ENCODE measurements around the gene HIVEP1.
"Not testable (repeated sequence)": the region's sequence is repeated elsewhere in the genome, so short reads cannot be mapped to it uniquely, and the experiment has no call there.

Gene HIVEP1

DNA sequence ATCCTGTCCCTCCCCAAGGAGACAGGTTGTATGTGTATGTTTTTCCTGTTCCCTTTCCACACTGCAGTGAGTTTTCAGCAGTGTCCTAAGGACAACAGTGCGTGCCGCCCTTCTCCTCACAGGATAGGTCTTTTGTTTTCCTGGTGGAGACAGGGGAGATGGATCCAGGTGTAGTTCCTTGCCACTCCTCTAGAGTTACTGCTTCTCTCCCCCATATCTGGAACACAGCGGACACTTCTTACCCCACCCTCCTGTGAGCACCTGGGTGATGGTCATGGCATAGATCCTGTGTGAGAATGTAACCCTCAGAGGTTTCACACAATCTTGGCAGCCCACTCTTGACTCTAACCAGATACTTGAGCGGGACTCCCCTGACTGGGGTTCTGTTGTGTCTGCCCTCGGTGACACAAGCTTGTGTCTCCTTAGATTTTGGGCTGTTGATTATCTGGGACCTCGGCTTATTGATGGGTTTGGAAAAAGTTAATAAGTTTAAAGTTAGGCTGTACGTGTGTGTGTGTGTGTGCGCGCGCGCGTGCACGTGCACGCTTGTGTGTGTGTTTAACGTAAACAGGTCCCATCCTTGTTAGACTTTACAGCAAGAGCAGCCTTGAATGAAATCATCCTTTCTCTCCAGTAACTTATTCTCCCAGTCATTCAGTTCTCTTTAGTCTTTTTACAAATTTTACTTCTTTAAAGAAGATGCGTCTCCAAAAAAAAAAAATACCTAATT, 146.7 kb downstream of the HIVEP1 start:
- DNase-seq (no peak), ATAC-seq (no peak)

DNA sequence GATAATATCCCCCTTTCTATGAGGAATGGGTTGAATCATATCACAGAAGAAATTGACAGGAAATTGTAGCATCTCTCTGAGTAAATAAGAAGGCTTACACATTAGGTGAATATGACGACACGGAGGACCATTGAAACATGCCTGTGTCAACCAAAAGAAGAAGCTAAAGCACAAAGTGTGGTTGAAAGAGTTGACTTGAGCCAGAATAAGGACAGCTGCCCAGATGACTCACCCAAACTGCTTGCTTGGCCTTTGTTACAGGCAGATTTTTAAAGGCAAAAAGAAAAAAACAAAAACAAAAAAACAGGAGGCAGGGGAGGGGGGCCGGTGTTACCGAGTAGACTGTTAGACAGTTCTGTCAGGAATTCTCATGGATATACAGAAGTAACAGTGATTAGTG, 148.2 kb downstream of the HIVEP1 start:
- DNase-seq (no peak), ATAC-seq (no peak)

DNA sequence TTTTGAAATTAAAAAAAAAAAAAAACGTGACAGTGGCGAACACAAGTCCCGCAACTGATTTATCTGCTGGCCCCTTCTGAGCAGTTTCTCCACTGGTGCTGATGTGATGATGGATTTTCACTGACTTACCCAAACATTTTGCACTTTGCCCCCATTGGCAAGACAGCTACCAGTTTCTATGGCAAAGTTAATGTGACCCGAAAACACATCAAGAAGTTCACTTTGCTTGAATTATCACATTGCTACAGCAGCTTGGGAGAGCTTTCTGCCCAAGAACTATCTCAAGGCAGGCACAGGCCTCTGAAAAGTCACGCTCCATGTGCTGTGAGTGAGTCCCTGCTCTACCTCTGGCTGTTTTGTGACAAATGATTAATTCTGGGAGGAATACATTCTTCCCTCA, 150.1 kb downstream of the HIVEP1 start:
- DNase-seq (no peak), ATAC-seq (no peak)

DNA sequence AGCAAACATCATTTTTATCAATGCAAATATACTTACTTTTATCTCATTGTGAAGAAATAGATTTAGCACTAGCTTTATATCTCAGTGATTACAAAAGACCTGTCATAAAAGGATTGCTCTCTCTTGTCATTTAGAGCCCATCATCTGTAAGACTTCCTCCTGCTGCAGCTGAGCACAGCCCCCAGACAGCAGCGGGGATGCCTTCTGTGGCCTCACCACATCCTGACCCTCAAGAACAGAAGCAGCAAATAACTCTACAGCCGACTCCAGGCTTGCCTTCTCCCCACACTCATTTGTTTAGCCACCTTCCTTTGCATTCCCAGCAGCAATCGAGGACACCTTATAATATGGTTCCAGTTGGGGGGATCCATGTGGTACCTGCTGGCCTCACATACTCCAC, 151.0 kb downstream of the HIVEP1 start:
- DNase-seq: peak; percentile 18
- peak; percentile 57 for ATAC-seq

DNA sequence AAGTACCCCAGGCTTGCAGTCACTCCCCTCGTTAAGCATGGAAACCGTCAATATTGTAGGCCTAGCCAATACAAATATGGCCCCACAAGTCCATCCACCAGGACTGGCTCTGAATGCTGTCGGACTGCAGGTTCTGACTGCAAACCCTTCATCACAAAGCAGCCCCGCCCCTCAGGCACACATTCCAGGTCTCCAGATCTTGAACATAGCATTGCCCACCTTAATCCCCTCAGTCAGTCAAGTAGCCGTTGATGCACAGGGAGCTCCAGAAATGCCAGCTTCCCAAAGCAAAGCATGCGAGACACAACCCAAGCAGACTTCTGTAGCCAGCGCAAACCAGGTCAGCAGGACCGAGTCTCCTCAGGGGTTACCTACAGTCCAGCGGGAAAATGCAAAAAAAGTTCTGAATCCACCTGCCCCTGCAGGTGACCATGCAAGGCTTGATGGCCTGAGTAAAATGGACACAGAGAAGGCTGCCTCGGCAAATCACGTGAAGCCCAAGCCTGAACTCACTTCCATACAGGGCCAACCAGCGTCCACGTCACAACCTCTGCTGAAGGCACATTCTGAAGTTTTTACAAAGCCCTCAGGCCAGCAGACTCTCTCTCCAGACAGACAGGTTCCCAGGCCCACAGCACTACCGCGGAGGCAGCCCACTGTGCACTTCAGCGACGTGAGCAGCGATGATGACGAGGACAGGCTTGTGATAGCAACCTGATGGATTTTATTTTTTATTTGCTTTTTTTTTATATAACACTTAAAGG, 151.8 kb downstream of the HIVEP1 start:
- DNase-seq (no peak), ATAC-seq (no peak)

DNA sequence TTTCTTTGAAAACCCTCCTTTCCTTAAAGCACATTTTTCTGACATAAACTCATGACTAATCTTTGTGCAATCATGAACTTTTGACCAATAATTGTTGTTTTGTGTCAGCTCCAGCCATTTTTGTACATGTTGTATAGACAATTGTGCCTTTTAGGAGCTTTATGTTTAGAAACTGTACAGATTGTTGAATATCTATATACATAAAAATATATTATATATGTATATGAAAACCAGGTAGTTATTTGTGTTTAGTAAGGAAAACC, 152.3 kb downstream of the HIVEP1 start:
- DNase-seq: no peak
- ATAC-seq: no peak

DNA sequence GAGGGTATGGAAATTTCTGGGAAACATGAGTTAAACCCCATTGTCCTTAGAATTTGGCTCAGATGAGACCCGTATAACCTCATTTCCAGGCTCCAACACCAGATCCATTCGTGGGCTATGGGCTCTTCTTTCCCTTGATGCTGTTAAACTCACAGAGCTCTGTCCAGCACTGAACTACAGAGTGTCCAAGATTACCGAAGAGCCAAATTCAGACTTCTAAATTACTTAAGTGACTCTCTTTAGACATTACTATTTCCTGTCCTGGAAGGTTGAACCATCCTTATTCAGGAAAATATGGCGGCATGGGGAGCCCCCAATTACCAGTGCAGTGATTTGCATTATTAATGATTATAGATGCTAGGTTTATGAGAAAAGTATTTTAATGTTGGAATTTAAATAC, 153.2 kb downstream of the HIVEP1 start:
- ATAC-seq: no peak
- no peak for DNase-seq

DNA sequence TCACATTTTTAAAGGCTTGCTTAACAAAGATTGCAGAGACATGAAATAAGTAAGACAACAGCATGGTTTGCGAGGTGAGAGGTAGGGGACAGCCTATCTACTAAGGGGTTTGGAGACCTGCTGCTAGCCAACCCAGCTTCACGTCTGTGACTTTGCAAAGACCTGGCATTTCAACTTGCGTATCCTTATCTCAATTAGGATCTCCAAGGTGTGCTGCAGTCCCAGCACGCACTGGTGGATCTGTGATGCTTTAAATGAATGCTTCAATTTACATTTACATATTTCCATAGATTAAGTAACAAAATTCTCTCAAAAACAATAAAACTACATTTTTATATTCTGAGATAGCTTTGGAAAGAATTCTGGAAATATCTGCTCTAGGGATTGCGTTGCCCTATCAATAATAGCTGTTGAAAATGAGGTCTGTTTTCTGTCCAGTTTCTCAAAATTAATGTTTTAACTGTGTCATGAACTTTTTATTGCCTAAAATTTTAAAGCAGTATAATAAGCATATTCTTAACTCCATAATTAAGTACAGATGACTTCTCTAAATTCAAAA, 153.7 kb downstream of the HIVEP1 start:
- ATAC-seq (no peak), DNase-seq (no peak)

DNA sequence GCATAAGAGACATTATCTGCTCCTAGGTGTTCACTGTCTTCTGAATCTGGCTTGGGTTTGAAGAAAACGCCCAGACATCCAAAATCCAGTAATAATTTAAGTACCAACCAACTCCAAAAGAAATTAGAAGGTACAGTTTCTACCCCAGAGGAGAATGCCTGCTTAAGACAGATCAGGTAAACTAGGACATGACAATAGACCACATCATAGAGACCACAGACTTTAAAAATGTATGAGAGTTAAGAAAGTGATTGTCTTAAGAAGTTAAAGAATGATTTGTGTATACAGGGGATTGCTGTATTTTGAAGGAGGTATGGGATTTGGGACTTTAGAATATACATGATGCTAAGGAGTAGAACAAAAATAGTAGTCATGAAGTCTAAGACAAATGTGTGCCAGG, 157.3 kb downstream of the HIVEP1 start:
- ATAC-seq: no peak

DNA sequence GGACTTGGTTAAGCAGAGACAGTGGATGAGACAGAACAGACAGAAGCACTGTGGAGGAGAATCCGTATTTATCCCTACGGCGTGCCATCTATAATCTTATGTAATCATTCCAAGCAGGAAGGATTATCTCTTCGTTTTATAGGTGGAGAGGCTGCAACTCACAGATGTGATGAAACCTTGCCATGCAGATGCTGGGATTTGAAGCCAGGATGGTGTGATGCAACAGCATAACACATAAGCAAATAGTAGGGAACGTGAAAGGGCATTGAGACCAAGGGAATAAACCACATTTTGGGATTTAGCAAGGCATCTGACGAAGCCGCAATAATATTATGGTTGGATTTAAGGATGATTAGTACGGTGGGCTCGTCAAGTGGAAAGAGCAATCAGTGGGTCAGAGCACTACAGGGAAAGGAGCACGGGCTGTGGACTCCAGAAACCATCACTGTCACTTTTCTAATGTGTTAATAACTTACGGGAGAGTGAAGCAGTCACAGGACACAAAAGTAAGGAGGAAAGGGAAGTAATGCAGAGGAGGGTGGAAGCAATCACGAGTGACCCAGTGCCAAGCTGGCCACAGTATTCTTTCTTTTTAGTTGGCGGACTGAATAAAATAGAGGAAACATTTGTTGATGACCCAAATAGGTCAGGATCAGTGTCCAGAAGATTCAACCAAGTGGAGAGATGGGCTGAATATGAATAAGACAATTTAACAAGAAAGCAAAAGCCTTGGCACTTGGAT, 158.4 kb downstream of the HIVEP1 start:
- DNase-seq: no peak
- ATAC-seq: no peak

More for the DNA sequence above, 157.3 kb downstream of the HIVEP1 start:
- DNase-seq: no peak

DNA sequence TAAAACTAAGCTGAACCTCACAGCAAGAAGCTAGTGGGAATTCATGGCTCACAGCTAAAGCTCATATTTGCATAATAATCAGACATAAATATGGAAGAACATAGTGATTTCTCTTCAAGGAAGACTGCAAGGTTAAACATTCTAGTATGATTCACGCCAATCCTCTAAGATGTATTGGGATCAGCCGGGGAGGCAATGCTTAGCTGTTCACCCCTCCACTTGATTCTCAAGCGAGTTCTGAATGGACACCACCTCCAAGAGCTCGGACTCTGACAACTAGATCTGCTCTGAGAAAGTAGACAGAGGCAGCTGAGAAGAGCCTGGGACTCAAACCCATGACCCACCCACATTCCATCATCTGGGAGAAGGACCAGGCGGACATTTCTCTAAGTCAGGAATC, 159.6 kb downstream of the HIVEP1 start:
- ATAC-seq: no peak
- no peak for DNase-seq

DNA sequence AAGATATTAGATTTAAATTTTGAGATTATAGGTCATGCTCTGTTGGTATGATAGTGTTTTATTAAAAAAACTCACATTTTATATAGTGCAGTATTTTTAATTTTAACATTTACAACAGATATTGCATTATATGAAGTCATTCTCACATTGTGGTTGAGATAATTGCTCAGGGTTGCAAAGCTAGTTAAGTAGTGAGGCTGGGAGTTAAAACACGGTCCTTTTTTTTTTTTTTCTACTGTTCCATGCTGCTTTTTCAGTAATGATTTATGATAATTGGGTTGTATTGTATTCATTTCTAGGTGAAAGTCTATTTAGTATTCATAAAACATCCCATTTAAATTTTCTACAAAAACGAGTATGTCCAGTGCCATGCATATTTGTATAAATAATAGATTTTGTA, 160.5 kb downstream of the HIVEP1 start:
- DNase-seq (no peak), ATAC-seq (no peak)

DNA sequence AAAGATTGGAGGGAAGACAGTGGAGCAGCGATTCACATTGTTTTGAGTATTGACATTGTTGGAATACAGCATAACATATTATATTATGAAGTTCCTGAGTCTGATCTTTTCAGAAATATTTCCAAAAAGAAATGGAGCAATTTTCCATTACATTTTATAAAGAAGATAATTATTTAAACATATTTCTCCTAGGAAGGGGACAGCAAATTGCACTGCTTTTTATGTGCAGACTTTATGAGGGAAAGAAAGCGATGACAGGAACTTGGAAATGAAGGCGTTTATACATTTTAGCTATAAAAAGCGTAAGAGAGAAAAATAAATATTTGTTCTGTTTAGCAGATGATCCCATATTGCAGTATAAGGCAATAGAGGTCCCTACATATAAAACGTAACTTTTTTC, 161.1 kb downstream of the HIVEP1 start:
- ATAC-seq: no peak
- no peak for DNase-seq

DNA sequence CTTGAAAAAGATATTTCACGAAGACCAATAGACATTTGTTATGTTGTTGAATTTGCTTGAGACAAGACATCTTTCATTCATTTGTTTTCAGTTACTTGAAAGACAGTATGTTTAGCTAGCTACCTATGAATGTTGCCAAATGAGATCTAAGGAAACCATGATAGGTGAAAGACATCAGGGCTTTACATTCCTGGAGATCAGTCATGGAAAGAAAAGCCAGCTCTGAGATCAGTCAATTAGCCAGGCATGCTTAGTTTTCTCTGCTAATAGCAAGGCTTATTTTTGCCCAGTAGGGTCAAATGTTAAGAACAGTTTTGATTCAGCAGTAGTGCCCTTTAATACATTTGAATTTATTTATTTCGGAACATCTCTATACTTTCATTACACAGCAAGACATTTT, 161.5 kb downstream of the HIVEP1 start:
- ATAC-seq (no peak), DNase-seq (no peak)

DNA sequence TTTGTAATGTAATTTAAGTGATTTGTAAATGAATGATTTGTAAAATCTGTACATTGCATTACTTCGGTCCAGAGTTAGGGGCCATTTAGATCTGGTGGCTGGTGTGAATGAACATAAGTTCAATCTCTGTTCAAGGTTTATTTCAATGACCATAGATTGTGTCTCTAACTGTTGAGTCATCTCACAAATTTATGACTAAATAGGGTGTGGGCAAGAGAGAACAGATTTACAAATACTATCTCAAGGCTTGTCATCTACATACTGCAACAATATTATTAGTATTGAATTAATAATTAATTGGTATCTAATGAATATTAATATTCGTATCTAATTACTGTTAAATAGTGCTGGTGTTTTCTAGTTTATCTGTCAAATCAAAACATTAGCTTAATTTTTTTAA, 162.8 kb downstream of the HIVEP1 start:
- ATAC-seq (no peak), DNase-seq (no peak)

DNA sequence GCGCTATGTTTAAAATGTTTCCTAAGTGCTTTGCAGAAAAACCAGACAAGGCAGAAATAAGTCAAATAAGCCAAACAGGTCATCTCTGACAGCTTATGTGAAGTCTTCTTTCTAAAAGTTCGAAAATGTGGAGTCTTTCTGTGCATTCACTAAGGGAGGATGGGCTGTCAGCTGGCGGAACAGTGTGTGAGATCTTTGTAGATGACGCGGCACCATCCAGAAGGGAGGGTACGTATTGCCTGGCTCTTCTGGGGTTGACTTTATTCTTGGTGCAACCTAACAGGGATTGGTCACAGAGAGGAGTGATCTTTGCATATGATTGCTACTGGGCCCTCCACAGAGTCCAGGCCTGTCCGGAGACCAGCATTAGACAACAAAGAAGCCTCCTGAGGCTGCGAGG, 163.5 kb downstream of the HIVEP1 start:
- ATAC-seq (no peak), DNase-seq (no peak)

DNA sequence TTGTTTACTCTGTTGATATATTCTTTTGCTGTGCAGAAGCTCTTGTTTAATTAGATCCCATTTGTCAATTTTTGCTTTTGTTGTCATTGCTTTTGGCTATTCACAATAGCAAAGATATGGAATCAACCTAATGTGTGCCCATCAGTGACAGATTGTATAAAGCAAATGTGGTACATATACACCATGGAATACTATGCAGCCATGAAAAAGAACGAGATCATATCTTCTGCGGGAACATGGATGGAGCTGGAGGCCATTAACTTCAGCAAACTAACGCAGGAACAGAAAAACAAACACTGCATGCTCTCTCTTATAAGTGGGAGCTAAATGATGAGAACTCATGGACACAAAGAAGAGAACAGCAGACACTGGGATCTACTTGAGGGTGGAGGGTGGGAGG, 164.7 kb downstream of the HIVEP1 start:
- not testable (repeated sequence) for ATAC-seq

DNA sequence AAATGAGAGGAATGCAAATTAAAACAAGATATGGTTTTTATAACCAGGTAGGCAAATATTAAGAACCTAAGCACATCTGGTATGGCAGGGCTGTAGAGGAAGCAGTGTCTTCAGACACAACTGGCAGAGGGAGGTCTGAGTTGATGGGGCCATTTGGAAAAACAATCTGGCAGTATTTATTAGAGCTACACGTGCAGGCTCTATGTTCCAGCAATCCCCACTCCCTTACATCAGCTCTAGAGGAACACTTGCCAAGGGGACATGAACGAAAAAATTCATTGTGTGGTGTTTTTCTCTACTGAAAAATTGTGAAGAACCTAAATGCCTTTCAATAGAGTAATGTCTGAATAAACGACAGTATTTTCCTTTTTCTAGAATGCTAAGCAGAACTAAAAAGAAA, 166.4 kb downstream of the HIVEP1 start:
- DNase-seq: no peak
- no peak for ATAC-seq

More for the DNA sequence above, 164.7 kb downstream of the HIVEP1 start:
- DNase-seq: not testable (repeated sequence)

DNA sequence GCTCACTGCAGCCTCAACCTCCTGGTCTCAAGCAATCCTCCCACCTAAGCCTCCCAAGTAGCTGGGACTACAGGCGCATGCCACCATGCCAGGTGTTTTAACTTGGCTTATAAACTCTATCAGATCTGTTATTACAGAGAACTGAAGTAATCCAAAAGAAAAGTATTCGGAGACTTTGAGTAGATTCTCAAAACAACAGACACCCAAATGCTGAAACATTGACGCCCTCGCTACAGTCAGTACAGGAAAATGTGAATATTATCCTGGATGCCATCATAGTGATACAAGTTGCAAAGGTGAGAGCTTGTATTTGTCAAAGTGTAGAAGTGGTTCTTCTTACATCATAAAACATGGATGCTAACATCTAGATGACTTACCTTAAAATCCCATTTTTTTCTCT, 169.4 kb downstream of the HIVEP1 start:
- no peak for DNase-seq

DNA sequence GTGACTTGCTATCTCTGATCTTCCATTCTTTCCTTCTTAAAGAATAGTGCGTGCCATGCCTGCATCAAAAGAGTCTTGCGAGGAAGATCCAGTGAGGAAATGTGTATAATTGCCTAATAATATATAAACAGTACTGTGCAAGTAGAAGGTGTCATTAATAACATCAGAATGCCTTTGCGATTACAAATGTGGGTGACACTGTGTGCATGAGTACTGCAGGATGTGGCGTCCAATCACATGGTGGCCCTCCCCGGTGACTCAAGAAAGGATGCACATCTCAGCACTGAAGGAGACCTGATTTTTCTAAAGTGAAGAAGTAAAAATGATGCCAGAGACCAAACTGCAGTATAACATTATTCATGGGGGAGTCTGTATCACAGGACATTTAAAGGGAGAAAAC, 170.6 kb downstream of the HIVEP1 start:
- no peak for DNase-seq
- ATAC-seq: no peak

More for the DNA sequence above, 169.4 kb downstream of the HIVEP1 start:
- ATAC-seq: no peak

DNA sequence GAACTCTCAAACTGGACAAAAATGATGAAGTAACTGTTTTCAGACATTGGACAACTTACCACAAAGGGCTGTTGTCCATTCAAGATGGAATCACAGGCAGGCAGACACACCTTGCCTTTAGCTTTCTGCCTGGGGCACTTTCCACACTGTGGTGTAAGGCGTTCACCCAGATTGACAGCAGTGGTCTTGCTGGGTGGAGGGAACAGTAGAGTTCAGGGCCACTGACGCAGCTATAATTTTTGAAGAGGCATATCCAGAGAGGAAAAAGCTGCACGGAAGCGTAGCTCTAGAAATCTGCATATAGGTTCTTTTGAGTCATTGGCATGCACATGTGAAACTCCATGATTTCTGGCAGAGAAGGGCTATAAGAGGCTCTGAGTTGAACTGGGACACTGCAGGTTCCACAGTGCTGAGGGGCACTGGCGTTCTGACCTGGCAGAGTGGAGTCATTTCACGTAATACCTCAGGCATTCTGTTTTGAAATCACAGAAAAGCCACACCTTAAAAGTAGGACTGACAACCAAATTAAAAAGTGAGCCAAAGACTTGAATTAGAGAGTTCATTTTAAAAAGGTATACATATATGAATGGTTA, 173.1 kb downstream of the HIVEP1 start:
- ATAC-seq (no peak), DNase-seq (no peak)

DNA sequence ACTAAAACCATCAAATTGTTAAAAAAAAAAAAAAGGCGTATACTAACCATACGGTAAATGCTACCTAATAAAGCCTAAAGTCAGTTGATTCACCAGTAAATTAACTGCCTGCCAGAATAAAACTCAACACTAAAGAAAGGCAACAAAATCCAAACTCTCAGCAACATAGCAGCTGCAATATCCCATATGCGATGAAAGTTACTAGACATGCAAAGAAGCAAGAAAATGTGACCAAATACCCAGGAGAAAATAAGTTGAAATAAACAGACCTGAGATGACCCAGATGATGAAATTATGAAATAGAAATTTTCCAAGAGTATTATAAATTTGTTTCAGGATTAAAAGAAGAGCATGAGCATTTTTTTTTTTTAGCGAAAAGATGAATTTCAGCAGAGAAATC, 174.4 kb downstream of the HIVEP1 start:
- ATAC-seq: no peak
- DNase-seq: no peak

DNA sequence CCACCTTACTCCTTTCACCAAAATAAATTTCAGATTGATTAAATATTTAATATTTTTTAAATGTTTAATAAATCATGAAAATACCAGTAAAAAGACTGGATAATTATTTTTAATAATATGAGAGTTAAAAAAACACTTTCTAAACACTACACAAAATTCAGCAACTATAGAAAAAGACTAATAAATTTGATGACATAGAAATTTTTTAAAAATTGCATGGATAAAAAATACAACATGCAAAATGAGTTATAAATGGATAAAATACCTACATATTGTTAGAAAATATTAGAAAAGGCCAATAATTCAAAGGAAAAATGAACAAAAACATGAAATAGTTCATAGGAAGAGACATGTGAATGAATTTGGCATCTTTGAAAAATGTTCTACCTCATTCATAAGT, 177.0 kb downstream of the HIVEP1 start:
- ATAC-seq: no peak
- DNase-seq: no peak
